ENCODE results near the gene SLCO6A1.

The SLCO6A1 gene

GRCh38 chr5:102483736-102484135 lies 15.1 kb downstream of the SLCO6A1 start:
- H3K4me3 ChIP-seq (ENCODE audit: low read length): no peak overlapping the region
- no peak for DNase-seq (ENCODE audit: low read depth, low spot score)

- no peak for DNase-seq (ENCODE audit: low read depth, low spot score)
- no peak overlapping the region for H3K4me3 ChIP-seq (ENCODE audit: low read length)
Observed at GRCh38 chr5:102481054-102481715, 17.6 kb downstream of the SLCO6A1 start.

- H3K4me3 ChIP-seq (ENCODE audit: low read length): no peak overlapping the region
- DNase-seq (ENCODE audit: low read depth, low spot score): peak; percentile 9
Observed at GRCh38 chr5:102453716-102454115, 45.1 kb downstream of the SLCO6A1 start.

GRCh38 chr5:102451082-102451481 lies 47.7 kb downstream of the SLCO6A1 start:
- no peak for DNase-seq (ENCODE audit: low read depth, low spot score)
- no peak overlapping the region for H3K4me3 ChIP-seq (ENCODE audit: low read length)

GRCh38 chr5:102450313-102450990 lies 48.3 kb downstream of the SLCO6A1 start:
- DNase-seq (ENCODE audit: low read depth, low spot score): peak; percentile 44
- no peak overlapping the region for H3K4me3 ChIP-seq (ENCODE audit: low read length)

- no peak for DNase-seq (ENCODE audit: low read depth, low spot score)
- no peak overlapping the region for H3K4me3 ChIP-seq (ENCODE audit: low read length)
Observed at GRCh38 chr5:102433473-102433872, 65.3 kb downstream of the SLCO6A1 start.

GRCh38 chr5:102421647-102422046 lies 77.2 kb downstream of the SLCO6A1 start:
- no peak overlapping the region for H3K4me3 ChIP-seq (ENCODE audit: low read length)
- no peak for DNase-seq (ENCODE audit: low read depth, low spot score)

GRCh38 chr5:102418531-102418930 lies 80.3 kb downstream of the SLCO6A1 start:
- DNase-seq (ENCODE audit: low read depth, low spot score): no peak
- no peak overlapping the region for H3K4me3 ChIP-seq (ENCODE audit: low read length)

- H3K4me3 ChIP-seq (ENCODE audit: low read length): no peak overlapping the region
- no peak for DNase-seq (ENCODE audit: low read depth, low spot score)
Observed at GRCh38 chr5:102414448-102414847, 84.4 kb downstream of the SLCO6A1 start.

GRCh38 chr5:102388235-102388634 lies 110.6 kb downstream of the SLCO6A1 start:
- H3K4me3 ChIP-seq (ENCODE audit: low read length): no peak overlapping the region
- no peak for DNase-seq (ENCODE audit: low read depth, low spot score)

GRCh38 chr5:102385365-102385764 lies 113.4 kb downstream of the SLCO6A1 start:
- no peak overlapping the region for H3K4me3 ChIP-seq (ENCODE audit: low read length)
- DNase-seq (ENCODE audit: low read depth, low spot score): no peak

- no peak overlapping the region for H3K4me3 ChIP-seq (ENCODE audit: low read length)
- DNase-seq (ENCODE audit: low read depth, low spot score): no peak
Observed at GRCh38 chr5:102380174-102380573, 118.6 kb downstream of the SLCO6A1 start.

GRCh38 chr5:102375876-102376275 lies 122.9 kb downstream of the SLCO6A1 start:
- no peak for DNase-seq (ENCODE audit: low read depth, low spot score)
- H3K4me3 ChIP-seq (ENCODE audit: low read length): no peak overlapping the region

GRCh38 chr5:102375272-102375671 lies 123.5 kb downstream of the SLCO6A1 start:
- H3K4me3 ChIP-seq (ENCODE audit: low read length): no peak overlapping the region
- DNase-seq (ENCODE audit: low read depth, low spot score): no peak

GRCh38 chr5:102368392-102368791 lies 130.4 kb downstream of the SLCO6A1 start:
- no peak overlapping the region for H3K4me3 ChIP-seq (ENCODE audit: low read length)
- no peak for DNase-seq (ENCODE audit: low read depth, low spot score)

GRCh38 chr5:102341681-102342288 lies 157.0 kb downstream of the SLCO6A1 start:
- no peak overlapping the region for H3K4me3 ChIP-seq (ENCODE audit: low read length)
- DNase-seq (ENCODE audit: low read depth, low spot score): no peak

GRCh38 chr5:102324714-102325113 lies 174.1 kb downstream of the SLCO6A1 start:
- no peak for DNase-seq (ENCODE audit: low read depth, low spot score)

More at GRCh38 chr5:102324714-102325113, 174.1 kb downstream of the SLCO6A1 start:
- no peak overlapping the region for H3K4me3 ChIP-seq (ENCODE audit: low read length)
